K562 (cell line): Measurements from ENCODE around the gene GPD2. TPM values are rescaled to one million over a fixed set of nuclear protein-coding genes. Genes with fewer than 3 reads are reported as not detected.

ENCODE experiments used
- ATAC-seq: fragments of 200-7000 bp; cut with Tn5 transposase; 3 replicates; pipeline ENCODE4 v1.9.1; 2020; ENCODE audit warnings: moderate library complexity
- BruUV-seq: library from RNA; stranded (reverse); fragments of 400-500 nt; replicated peaks from 2 replicates; lab custom pipeline; 2021; lab: Mats Ljungman, UMichigan
- CTCF ChIA-PET: fragments of 300-600 bp; formaldehyde crosslinking; extraction: SDS; loops from one replicate; lab custom pipeline; 2021; ENCODE audit warnings: low intra/inter-chr PET ratio; lab: Yijun Ruan, JAX
- POLR2A ChIA-PET: fragments of 300-600, 350-650 bp; sonication (Branson Sonifier 250); formaldehyde crosslinking; extraction: SDS; loops from one replicate; lab custom pipeline; 2021; ENCODE audit warnings: antibody characterized with exemption, inconsistent platforms; lab: Yijun Ruan, JAX
- DNase-seq, 4 experiments: peaks; one replicate each; pipeline versions ENCODE4 v3.0.0 to v3.0.0-alpha.2; 2011 to 2018; ENCODE audit warnings: low spot score in 3 of 4, mixed read lengths in 3 of 4; ENCODE audit errors: extremely low read depth in 1 of 4
- FAIRE-seq: peaks from 2 replicates; lab custom pipeline; 2011; peaks lifted over from hg19 to GRCh38; lab: Jason Lieb, UNC
- H2AFZ ChIP-seq: 2 replicates; pipeline ENCODE4 v1.6.0; 2011; ENCODE audit warnings: low read depth, low read length, control low read depth, inconsistent platforms
- H3K27ac ChIP-seq: fragments of 200-600 bp; 3 replicates; pipeline ENCODE4 v1.8.0; 2011; ENCODE audit warnings: low read depth, mild to moderate bottlenecking, control low read depth, inconsistent platforms, low read length, moderate library complexity, mixed read lengths; ENCODE audit errors: extremely low read depth
- H3K27me3 ChIP-seq, 2 experiments: fragments of 300-600 bp in 1 of 2; 2 replicates in 1 of 2; 3 replicates in 1 of 2; pipeline versions ENCODE4 v1.6.0 to v1.8.0; 2011; ENCODE audit warnings: inconsistent platforms in 2 of 2, low read length in 2 of 2, mild to moderate bottlenecking in 1 of 2, mixed read lengths in 1 of 2, moderate library complexity in 1 of 2; ENCODE audit not compliant: control insufficient read depth in 2 of 2, insufficient read depth in 2 of 2
- H3K36me3 ChIP-seq: fragments of 300-600 bp; 3 replicates; pipeline ENCODE4 v1.8.0; 2011; ENCODE audit warnings: mild to moderate bottlenecking, low read length, inconsistent platforms; ENCODE audit not compliant: control insufficient read depth, insufficient read depth
- H3K4me1 ChIP-seq, 2 experiments: fragments of 200-600 bp in 1 of 2; replicated peaks in 1 of 2; 2 replicates in 1 of 2; 3 replicates in 1 of 2; pipeline versions ENCODE4 v1.5.1 to v1.8.0; 2011; ENCODE audit warnings: inconsistent platforms in 2 of 2, low read length in 2 of 2, mild to moderate bottlenecking in 1 of 2, mixed read lengths in 1 of 2, moderate library complexity in 1 of 2; ENCODE audit not compliant: control insufficient read depth in 2 of 2, insufficient read depth in 2 of 2
- H3K4me2 ChIP-seq: 2 replicates; pipeline ENCODE4 v1.6.1; 2011; ENCODE audit warnings: low read length, control low read depth, inconsistent platforms, mixed read lengths; ENCODE audit not compliant: insufficient read depth
- H3K4me3 ChIP-seq: fragments of 200-600 bp; sonication (generic), shearing (Covaris generic); 2 replicates; pipeline ENCODE4 v1.5.1; 2016; ENCODE audit warnings: control low read depth, inconsistent platforms
- H3K79me2 ChIP-seq: fragments of 200-600 bp; 3 replicates; pipeline ENCODE4 v1.8.0; 2011; ENCODE audit warnings: low read length, inconsistent platforms; ENCODE audit not compliant: control insufficient read depth, insufficient read depth
- H3K9ac ChIP-seq, 2 experiments: 2 replicates each; pipeline versions ENCODE4 v1.6.0 to v1.6.1; 2011; ENCODE audit warnings: low read depth in 2 of 2, low read length in 2 of 2, control low read depth in 1 of 2, inconsistent platforms in 1 of 2, mild to moderate bottlenecking in 1 of 2, mixed read lengths in 1 of 2; ENCODE audit not compliant: insufficient read depth in 1 of 2
- H3K9me1 ChIP-seq: one replicate; pipeline ENCODE4 v1.6.0; 2011; ENCODE audit warnings: inconsistent platforms, mild to moderate bottlenecking, low read length, moderate library complexity; ENCODE audit not compliant: control insufficient read depth, insufficient read depth
- H3K9me3 ChIP-seq: replicated peaks from 2 replicates; pipeline ENCODE4 v1.5.1; 2011; ENCODE audit warnings: low read depth, low read length, inconsistent platforms; ENCODE audit not compliant: control insufficient read depth, insufficient read depth
- H4K20me1 ChIP-seq: replicated peaks from 2 replicates; pipeline ENCODE4 v1.6.1; 2011; ENCODE audit warnings: low read length, inconsistent platforms, mixed read lengths; ENCODE audit not compliant: control insufficient read depth, insufficient read depth
- ARID3B ChIP-seq: fragments of 250-450 bp; sonication (Bioruptor Pico); IDR thresholded peaks from 2 replicates; pipeline ENCODE4 v1.4.0; 2020; ENCODE audit warnings: borderline replicate concordance
- FOS ChIP-seq: IDR thresholded peaks from 3 replicates; pipeline ENCODE4 v1.6.1; 2011; ENCODE audit not compliant: insufficient read length; ENCODE audit errors: extremely low read depth
- MCM2 ChIP-seq: fragments of 450-650 bp; IDR thresholded peaks from 2 replicates; pipeline ENCODE4 v1.6.1; 2017; ENCODE audit warnings: low read depth, mild to moderate bottlenecking
- SRSF3 ChIP-seq: fragments of 200-400 bp; formaldehyde crosslinking; IDR thresholded peaks from 2 replicates; pipeline ENCODE4 v1.6.1; 2016; ENCODE audit warnings: mild to moderate bottlenecking, low read length, moderate library complexity; ENCODE audit not compliant: insufficient read depth
- TAL1 ChIP-seq: fragments of 450-650 bp; IDR thresholded peaks from 2 replicates; pipeline ENCODE4 v1.6.1; 2016; ENCODE audit warnings: mild to moderate bottlenecking
- ZFP30 ChIP-seq: fragments of 250-450 bp; sonication (Bioruptor Pico); IDR thresholded peaks from 2 replicates; pipeline ENCODE4 v1.8.0; 2022; ENCODE audit warnings: moderate library complexity, mild to moderate bottlenecking, inconsistent platforms, borderline replicate concordance
- ZNF589 ChIP-seq: fragments of 200-800 bp; sonication (Bioruptor generic); IDR thresholded peaks from 2 replicates; pipeline ENCODE4 v1.6.1; 2016; ENCODE audit warnings: low read depth, missing genetic modification characterization, missing compliant biosample characterization
- in situ Hi-C: fragments of 300-500 bp; cut with MboI; formaldehyde crosslinking; loops from 4 replicates; pipeline ENCODE4 v1.15.0; 2018; ENCODE audit warnings: inconsistent platforms, mixed read lengths
- intact Hi-C: fragments of 100-400 bp; cut with micrococcal nuclease; formaldehyde crosslinking; loops from 2 replicates; pipeline ENCODE4 v1.14.2; 2022
- polyA plus RNA-seq, 8 experiments: library from polyadenylated mRNA; depleted of rRNA in 4 of 8; stranded (reverse) in 5 of 8; unstranded in 3 of 8; fragments of >200 nt; fragmentation: Nextera tagmentation in 2 of 8; fragmentation: Illumina TruSeq in 1 of 8; extraction: Ambion mirVana in 2 of 8; extraction: Trizol in 1 of 8; gene quantifications; 2 replicates each; pipeline versions ENCODE4 v1.2.1 to v1.2.3, GENCODE V29; 2011 to 2014; ENCODE audit warnings: inconsistent platforms in 1 of 8, missing spikeins in 1 of 8
- total RNA-seq, 7 experiments: library from RNA; depleted of rRNA in 6 of 7; stranded (reverse); fragments of >200 nt in 6 of 7; fragmentation: Illumina TruSeq in 2 of 7; extraction: Trizol in 2 of 7; gene quantifications; 2 replicates each; pipeline versions ENCODE4 v1.2.1 to v1.2.3, GENCODE V29; 2011 to 2021; ENCODE audit warnings: low replicate concordance in 1 of 7
- TF ChIP-seq, protein P1 (sequence below): fragments of 250-450 bp; sonication (Bioruptor Pico); IDR thresholded peaks from 2 replicates; pipeline ENCODE4 v1.5.0; 2021
- TF ChIP-seq, protein P2 (sequence below): fragments of 250-450 bp; sonication (Bioruptor Pico); IDR thresholded peaks from 2 replicates; pipeline ENCODE4 v1.5.0; 2021

The GPD2 gene
- total and polyA plus RNA-seq, 9 of the 15 experiments (the other 6 are each of a cell fraction or from before 2014, with no cell fraction given), result 5.2 to 39.2 (median 19.0) TPM

DNA sequence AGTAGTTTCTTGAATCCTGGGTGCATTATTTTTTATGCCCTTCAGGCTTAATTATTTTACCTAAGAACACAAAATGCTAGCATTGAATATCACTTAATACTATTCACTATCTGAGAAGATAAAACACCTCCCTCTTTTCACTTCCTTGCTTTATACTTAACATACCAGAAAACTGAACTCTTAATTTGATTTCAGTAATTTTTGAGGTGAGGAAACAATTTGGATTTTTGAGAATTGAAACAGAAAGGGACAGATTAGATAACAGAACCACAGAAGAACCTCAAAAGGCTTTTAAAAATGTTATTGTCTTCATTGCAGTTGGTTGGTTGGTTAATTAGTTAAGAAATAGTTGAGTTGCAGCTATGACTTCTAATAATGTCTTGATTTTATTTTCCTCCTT, 69.5 kb downstream of the GPD2 start:
- no TSS peak for BruUV-seq

More for the DNA sequence above, 69.5 kb downstream of the GPD2 start:
- CTCF ChIA-PET, result no interaction called here
- intact Hi-C loops (no loop called here), in situ Hi-C loops (no loop called here)
- ATAC-seq, result no peak
- no peaks in the 10 kb centered on the region for H3K27me3 ChIP-seq
- H3K9ac ChIP-seq, result no peak overlapping the region
- POLR2A ChIA-PET, result no interaction called here
- no peaks in the 10 kb centered on the region for H3K9me1 ChIP-seq
- no peak overlapping the region for H2AFZ ChIP-seq
- no peaks in the 10 kb centered on the region for H3K79me2 ChIP-seq
- no peak for TF ChIP-seq ARID3B
- no peak for TF ChIP-seq MCM2
- no peak for TF ChIP-seq TAL1
- TF ChIP-seq FOS, result no peak
- TF ChIP-seq, protein P1, sequence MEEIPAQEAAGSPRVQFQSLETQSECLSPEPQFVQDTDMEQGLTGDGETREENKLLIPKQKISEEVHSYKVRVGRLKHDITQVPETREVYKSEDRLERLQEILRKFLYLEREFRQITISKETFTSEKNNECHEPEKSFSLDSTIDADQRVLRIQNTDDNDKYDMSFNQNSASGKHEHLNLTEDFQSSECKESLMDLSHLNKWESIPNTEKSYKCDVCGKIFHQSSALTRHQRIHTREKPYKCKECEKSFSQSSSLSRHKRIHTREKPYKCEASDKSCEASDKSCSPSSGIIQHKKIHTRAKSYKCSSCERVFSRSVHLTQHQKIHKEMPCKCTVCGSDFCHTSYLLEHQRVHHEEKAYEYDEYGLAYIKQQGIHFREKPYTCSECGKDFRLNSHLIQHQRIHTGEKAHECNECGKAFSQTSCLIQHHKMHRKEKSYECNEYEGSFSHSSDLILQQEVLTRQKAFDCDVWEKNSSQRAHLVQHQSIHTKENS (CRISPR knock-in tag), result no peak
- TF ChIP-seq SRSF3, result no peak
- TF ChIP-seq ZFP30 (CRISPR knock-in tag), result no peak
- TF ChIP-seq, protein P2, sequence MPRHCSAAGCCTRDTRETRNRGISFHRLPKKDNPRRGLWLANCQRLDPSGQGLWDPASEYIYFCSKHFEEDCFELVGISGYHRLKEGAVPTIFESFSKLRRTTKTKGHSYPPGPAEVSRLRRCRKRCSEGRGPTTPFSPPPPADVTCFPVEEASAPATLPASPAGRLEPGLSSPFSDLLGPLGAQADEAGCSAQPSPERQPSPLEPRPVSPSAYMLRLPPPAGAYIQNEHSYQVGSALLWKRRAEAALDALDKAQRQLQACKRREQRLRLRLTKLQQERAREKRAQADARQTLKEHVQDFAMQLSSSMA (CRISPR knock-in tag), result no peak
- TF ChIP-seq ZNF589 (CRISPR knock-in tag), result no peak
- FAIRE-seq, result no peak
- no peaks in the 10 kb centered on the region for H3K4me1 ChIP-seq
- no peak for DNase-seq
- no peaks in the 10 kb centered on the region for H4K20me1 ChIP-seq
- no peak overlapping the region for H3K27ac ChIP-seq
- no peaks in the 10 kb centered on the region for H3K9me3 ChIP-seq
- H3K4me3 ChIP-seq, result no peak overlapping the region
- H3K36me3 ChIP-seq, result no peaks in the 10 kb centered on the region
- no peak overlapping the region for H3K4me2 ChIP-seq
